ENCODE results near the gene TMEM82.

DNA sequence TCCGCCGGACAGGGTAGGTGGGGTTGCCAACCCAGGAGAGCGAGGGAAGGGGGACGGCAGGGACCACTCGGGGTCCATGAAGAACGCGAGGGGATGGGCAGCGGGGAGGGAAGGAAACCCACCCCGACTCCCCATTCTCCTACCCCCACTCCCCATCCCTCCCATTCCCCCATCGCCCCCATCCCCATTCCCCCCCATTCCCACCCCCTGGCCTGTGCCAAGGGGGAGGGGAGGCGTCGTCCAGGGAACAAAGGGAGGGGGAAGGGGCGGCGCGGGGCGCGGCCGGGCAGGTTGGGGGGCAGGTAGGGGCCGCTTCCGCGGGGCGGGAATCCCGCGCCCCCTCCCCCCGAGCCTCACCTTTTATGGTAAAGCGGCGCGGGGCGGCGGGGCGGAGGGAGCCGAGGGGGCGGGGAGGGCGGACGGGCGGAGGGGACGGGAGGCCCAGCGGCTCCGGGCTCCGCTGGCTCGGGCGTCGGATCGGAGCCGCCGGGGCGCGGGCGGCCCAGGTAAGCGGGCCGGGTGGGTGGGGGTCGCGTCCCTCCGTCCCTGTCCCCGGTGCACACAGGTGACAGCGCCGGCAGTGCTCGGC, 16.1 kb downstream of the TMEM82 start, which contains the start of gene FBLIM1:
- TF ChIP-seq, protein P1, sequence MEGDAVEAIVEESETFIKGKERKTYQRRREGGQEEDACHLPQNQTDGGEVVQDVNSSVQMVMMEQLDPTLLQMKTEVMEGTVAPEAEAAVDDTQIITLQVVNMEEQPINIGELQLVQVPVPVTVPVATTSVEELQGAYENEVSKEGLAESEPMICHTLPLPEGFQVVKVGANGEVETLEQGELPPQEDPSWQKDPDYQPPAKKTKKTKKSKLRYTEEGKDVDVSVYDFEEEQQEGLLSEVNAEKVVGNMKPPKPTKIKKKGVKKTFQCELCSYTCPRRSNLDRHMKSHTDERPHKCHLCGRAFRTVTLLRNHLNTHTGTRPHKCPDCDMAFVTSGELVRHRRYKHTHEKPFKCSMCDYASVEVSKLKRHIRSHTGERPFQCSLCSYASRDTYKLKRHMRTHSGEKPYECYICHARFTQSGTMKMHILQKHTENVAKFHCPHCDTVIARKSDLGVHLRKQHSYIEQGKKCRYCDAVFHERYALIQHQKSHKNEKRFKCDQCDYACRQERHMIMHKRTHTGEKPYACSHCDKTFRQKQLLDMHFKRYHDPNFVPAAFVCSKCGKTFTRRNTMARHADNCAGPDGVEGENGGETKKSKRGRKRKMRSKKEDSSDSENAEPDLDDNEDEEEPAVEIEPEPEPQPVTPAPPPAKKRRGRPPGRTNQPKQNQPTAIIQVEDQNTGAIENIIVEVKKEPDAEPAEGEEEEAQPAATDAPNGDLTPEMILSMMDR (IDR thresholded peaks at IDR 0.05): no peak
- TF ChIP-seq POLR2AphosphoS5 (IDR thresholded peaks at IDR 0.05; ENCODE audit: insufficient read depth in 1 of 2, low read depth in 1 of 2) (no peak), POLR2A (IDR thresholded peaks at IDR 0.05) (no peak)
